Heart left ventricle (tissue), 16 donors: ENCODE results near the gene SLC39A9. TPM values are rescaled to one million over a fixed set of nuclear protein-coding genes. Genes with fewer than 3 reads are reported as not detected.

Source experiments
- ATAC-seq, 4 donors: fragments of 200-7000 bp; cut with Tn5 transposase; one replicate each; pipeline ENCODE4 v1.9.1; 2020 to 2022; ENCODE audit warnings: moderate library complexity in 4 of 4, mild to moderate bottlenecking in 3 of 4, moderate number of reproducible peaks in 1 of 4
- DNase-seq, 5 donors: peaks; one replicate each; pipeline ENCODE4 v3.0.0-alpha.2; 2020
- H3K27ac ChIP-seq, 12 donors: fragments of 200-600 bp; sonication (generic) in 4 of 12; one replicate each; pipeline versions ENCODE4 v1.5.0 to v1.8.0; 2016 to 2022; ENCODE audit warnings: mild to moderate bottlenecking in 2 of 12
- H3K27me3 ChIP-seq, 9 donors: fragments of 200-600 bp; sonication (generic) in 2 of 9; one replicate each; pipeline versions ENCODE4 v1.5.1 to v1.8.0; 2016 to 2022; ENCODE audit warnings: mild to moderate bottlenecking in 3 of 9
- H3K36me3 ChIP-seq, 9 donors: fragments of 200-600 bp; sonication (generic) in 2 of 9; one replicate each; pipeline versions ENCODE4 v1.5.0 to v1.8.0; 2018 to 2022; ENCODE audit warnings: mild to moderate bottlenecking in 2 of 9
- H3K4me1 ChIP-seq, 12 donors: fragments of 200-600 bp; sonication (generic) in 4 of 12; one replicate each; pipeline versions ENCODE4 v1.5.0 to v1.8.0; 2016 to 2022; ENCODE audit warnings: mild to moderate bottlenecking in 3 of 12
- H3K4me3 ChIP-seq, 12 donors: fragments of 200-600 bp; sonication (generic) in 4 of 12; one replicate each; pipeline versions ENCODE4 v1.5.0 to v1.8.0; 2017 to 2022; ENCODE audit warnings: mild to moderate bottlenecking in 9 of 12, moderate library complexity in 4 of 12
- H3K9me3 ChIP-seq, 12 donors: fragments of 200-600 bp; sonication (generic) in 4 of 12; one replicate each; pipeline versions ENCODE4 v1.5.0 to v1.8.0; 2016 to 2022; ENCODE audit warnings: mild to moderate bottlenecking in 1 of 12
- CTCF ChIP-seq, 12 donors: fragments of 200-600 bp; sonication (generic) in 4 of 12; IDR thresholded peaks; one replicate each; pipeline versions ENCODE4 v1.5.0 to v1.8.0; 2018 to 2022; ENCODE audit warnings: antibody characterized with exemption in 12 of 12, mild to moderate bottlenecking in 5 of 12
- POLR2A ChIP-seq, 2 donors: fragments of 450-650 bp; IDR thresholded peaks; one replicate each; pipeline ENCODE4 v1.6.1; 2017; ENCODE audit warnings: antibody characterized with exemption in 2 of 2, mild to moderate bottlenecking in 2 of 2, moderate library complexity in 2 of 2
- WGBS, 4 donors: extraction: QIAGEN DNeasy Blood & Tissue Kit in 2 of 4; methylation state at CpG; one replicate each; pipeline versions ENCODE4 v1.1.5 to v1.1.7; 2013 to 2018; 5-methylcytosine and 5-hydroxymethylcytosine counted together
- intact Hi-C, 10 donors: fragments of 100-400 bp; cut with DNase I; formaldehyde crosslinking; loops; one replicate each; pipeline versions ENCODE4 v1.11.1 to v1.14.2; 2022
- polyA plus RNA-seq, 2 donors: library from polyadenylated mRNA; stranded (reverse); fragments of 200-250 nt; gene quantifications; one replicate each; pipeline ENCODE4 v1.2.3, GENCODE V29; 2013
- total RNA-seq, 9 donors: library from RNA; depleted of rRNA in 2 of 9; stranded (reverse); fragments of >200 nt in 2 of 9; fragmentation: NEBNext Ultra II Directional in 3 of 9; extraction: Animal tissue kit (Norgen Biotek cat#: 25700) in 3 of 9; gene quantifications; one replicate each; pipeline versions ENCODE4 v1.1.0 to v1.2.4, GENCODE V29; 2016 to 2023
- donor health status: ischemic (EF 13 %, LVEDD 7.1; RV severe dilation, severe dysfunction).
- donor health status: healthy with polysubstance abuse.
- donor health status: DM: no; HTN: yes; CAD: no.
- donor health status: DM: no; HTN: no; CAD: no.
- donor health status: ischemic (EF 25% LVEDD 6.9; RV normal size, moderate dysfunction).
- donor health status: ischemic (EF 25% LVEDD 5.7; RV mildly dilated, moderate dysfunction).
- donor health status: healthy.
- donor health status: DM: yes; HTN: yes; CAD: no.
- donor health status: ischemic (EF 35%, LVEDD 5.7; RV mildly dilated, moderate dysfunction).
- donor health status: nonischemic (EF 11% LVEDD 7.7; RV severe dilation, severe dysfunction).
- donor health status: DM: yes; HTN: yes; CAD: no.
- donor health status: PGD.
- donor health status: ischemic (EF 29% LVEDD 5.4; RV normal size, mild dysfunction).
- donor health status: nonischemic (EF 23%, LVEDD 6.1; RV moderate dilation, normal function).

Gene SLC39A9
- total and polyA plus RNA-seq, 11 donors = 7.2 to 37.5 (median 25.5) TPM

- no peaks in the 10 kb centered on the region for H3K27me3 ChIP-seq
- intact Hi-C loops = loop anchor here in 1 of 10 donors (5.0 kb wide), 1 partner anchor 332 kb away; no protein-coding TSS in a partner anchor
- WGBS, 4 donors = 61 to 75% (median 65%) methylated on average over 1 of the region's 1 CpG
- no peaks in the 10 kb centered on the region for H3K9me3 ChIP-seq
- H3K4me3 ChIP-seq = no peak overlapping the region
- peaks cover 0 to 7% (median 0%) of the 10 kb centered on the region in 12 donors for H3K4me1 ChIP-seq
- H3K36me3 ChIP-seq = peaks cover 0 to 73% (median 66%) of the 10 kb centered on the region in 9 donors
- ATAC-seq (no peak), DNase-seq (no peak)
- H3K27ac ChIP-seq = no peak overlapping the region
- no peak for TF ChIP-seq CTCF (IDR thresholded peaks at IDR 0.05)
- TF ChIP-seq POLR2A (IDR thresholded peaks at IDR 0.05) = no peak
These were observed 60.6 kb downstream of the SLC39A9 start for GRCh38 chr14:69459122-69459521.

- H3K9me3 ChIP-seq = no peaks in the 10 kb centered on the region
- H3K27me3 ChIP-seq = no peaks in the 10 kb centered on the region
- peak in 4 of 5 donors; percentile 44 to 61 (median 52) for DNase-seq
- no peak overlapping the region for H3K4me3 ChIP-seq
- no peak overlapping the region for H3K27ac ChIP-seq
- H3K4me1 ChIP-seq = peaks cover 0 to 7% (median 0%) of the 10 kb centered on the region in 12 donors
- peaks cover 0 to 66% (median 55%) of the 10 kb centered on the region in 9 donors for H3K36me3 ChIP-seq
- WGBS, 4 donors = 22 to 26% (median 24%) methylated on average over 4 of the region's 4 CpGs
- peak in 3 of 4 donors; percentile 83 to 92 (median 86) for ATAC-seq
- no peak for TF ChIP-seq POLR2A (IDR thresholded peaks at IDR 0.05)
- peak; percentile 57 to 88 (median 75) for TF ChIP-seq CTCF (IDR thresholded peaks at IDR 0.05)
- intact Hi-C loops = loop anchor here (1.0 to 10.0 kb wide), 7 partner anchors 63 to 331 kb away; partner anchors contain the start of genes ERH (in 1 of the 10) and SLC39A9 (in 1 of the 10)
These were observed 61.7 kb downstream of the SLC39A9 start for GRCh38 chr14:69460093-69460701.

GRCh38 chr14:69464379-69464778, 65.9 kb downstream of the SLC39A9 start:
- DNase-seq = no peak
- H3K36me3 ChIP-seq = peaks cover 0 to 24% (median 13%) of the 10 kb centered on the region in 9 donors
- H3K9me3 ChIP-seq = no peaks in the 10 kb centered on the region
- TF ChIP-seq POLR2A (IDR thresholded peaks at IDR 0.05) = no peak
- TF ChIP-seq CTCF (IDR thresholded peaks at IDR 0.05) = no peak
- intact Hi-C loops = loop anchor here in 6 of 10 donors (5.0 to 10.0 kb wide), 4 partner anchors 67 to 330 kb away; partner anchors contain the start of genes ERH (in 1 of the 6) and SLC39A9 (in 1 of the 6)
- no peak overlapping the region for H3K27ac ChIP-seq
- peaks cover 0 to 7% (median 0%) of the 10 kb centered on the region in 12 donors for H3K4me1 ChIP-seq
- no peak for ATAC-seq
- H3K27me3 ChIP-seq = no peaks in the 10 kb centered on the region
- H3K4me3 ChIP-seq = no peak overlapping the region

- TF ChIP-seq POLR2A (IDR thresholded peaks at IDR 0.05) = no peak
- TF ChIP-seq CTCF (IDR thresholded peaks at IDR 0.05) = no peak
- WGBS, 4 donors = 62 to 67% (median 65%) methylated on average over 6 of the region's 6 CpGs
- H3K36me3 ChIP-seq = peaks cover 0 to 23% (median 13%) of the 10 kb centered on the region in 9 donors
- H3K4me3 ChIP-seq = no peak overlapping the region
- no peaks in the 10 kb centered on the region for H3K27me3 ChIP-seq
- DNase-seq (no peak), ATAC-seq (peak in 3 of 4 donors; percentile 8 to 68 (median 36))
- H3K9me3 ChIP-seq = no peaks in the 10 kb centered on the region
- H3K4me1 ChIP-seq = peaks cover 0 to 7% (median 0%) of the 10 kb centered on the region in 12 donors
- H3K27ac ChIP-seq = no peak overlapping the region
- intact Hi-C loops = loop anchor here in 6 of 10 donors (5.0 to 10.0 kb wide), 4 partner anchors 68 to 330 kb away; partner anchors contain the start of genes ERH (in 1 of the 6) and SLC39A9 (in 1 of the 6)
These were observed 66.3 kb downstream of the SLC39A9 start for GRCh38 chr14:69464829-69465228.
